CD4-positive, CD25-positive, alpha-beta regulatory T cell (primary cell): ENCODE measurements around the gene CCDC68. TPM values are rescaled to one million over a fixed set of nuclear protein-coding genes. Genes with fewer than 3 reads are reported as not detected.

ENCODE experiments used
- ATAC-seq, 2 donors: fragments of 150-1000 bp; cut with Tn5 transposase; one replicate each; pipeline ENCODE4 v1.10.0; 2021; ENCODE audit warnings: low read depth in 2 of 2, moderate number of reproducible peaks in 2 of 2, moderate library complexity in 1 of 2
- DNase-seq, 3 donors: peaks; one replicate each; pipeline versions ENCODE4 v3.0.0 to v3.0.0-alpha.2; 2012 to 2022; ENCODE audit warnings: mixed read lengths in 1 of 3
- H3K27ac ChIP-seq: one replicate; pipeline ENCODE4 v1.7.0; 2013; ENCODE audit warnings: mild to moderate bottlenecking, low read length; ENCODE audit not compliant: insufficient read depth, poor library complexity, severe bottlenecking
- H3K27me3 ChIP-seq: one replicate; pipeline ENCODE4 v1.7.0; 2013; ENCODE audit warnings: low read length; ENCODE audit not compliant: control insufficient read depth, insufficient read depth
- H3K36me3 ChIP-seq: one replicate; pipeline ENCODE4 v1.7.0; 2013; ENCODE audit warnings: mild to moderate bottlenecking, low read length, moderate library complexity; ENCODE audit not compliant: control insufficient read depth, insufficient read depth
- H3K4me1 ChIP-seq: 2 replicates; pipeline ENCODE4 v1.7.0; 2013; ENCODE audit warnings: mild to moderate bottlenecking, low read length; ENCODE audit not compliant: insufficient read depth, control insufficient read depth, poor library complexity, severe bottlenecking
- H3K4me3 ChIP-seq: one replicate; pipeline ENCODE4 v1.7.0; 2013; ENCODE audit warnings: low read depth, mild to moderate bottlenecking, low read length, moderate library complexity
- H3K9me3 ChIP-seq, 2 experiments: 1 replicate in 1 of 2; 2 replicates in 1 of 2; pipeline ENCODE4 v1.7.0; 2013; ENCODE audit warnings: low read length in 2 of 2, mild to moderate bottlenecking in 1 of 2, moderate library complexity in 1 of 2; ENCODE audit not compliant: control insufficient read depth in 2 of 2
- H3K27ac Mint-ChIP-seq, 3 donors: one replicate each; pipeline ENCODE4 v1.8.0; 2020 to 2022; ENCODE audit warnings: mild to moderate bottlenecking in 3 of 3, mixed read lengths in 3 of 3, moderate library complexity in 2 of 3
- H3K27me3 Mint-ChIP-seq: one replicate; pipeline ENCODE4 v1.8.0; 2022; ENCODE audit warnings: mild to moderate bottlenecking, mixed read lengths
- H3K36me3 Mint-ChIP-seq: one replicate; pipeline ENCODE4 v1.8.0; 2020; ENCODE audit warnings: mixed read lengths
- H3K4me1 Mint-ChIP-seq, 4 donors: one replicate each; pipeline ENCODE4 v1.8.0; 2020 to 2022; ENCODE audit warnings: mixed read lengths in 4 of 4, mild to moderate bottlenecking in 1 of 4
- H3K4me3 Mint-ChIP-seq, 4 donors: one replicate each; pipeline ENCODE4 v1.8.0; 2020 to 2022; ENCODE audit warnings: mild to moderate bottlenecking in 4 of 4, mixed read lengths in 4 of 4, moderate library complexity in 3 of 4
- H3K9me3 Mint-ChIP-seq, 7 donors: one replicate each; pipeline ENCODE4 v1.8.0; 2020 to 2022; ENCODE audit warnings: mixed read lengths in 7 of 7, mild to moderate bottlenecking in 3 of 7, moderate library complexity in 2 of 7
- polyA plus RNA-seq, 4 donors: library from polyadenylated mRNA; unstranded; fragments of 300-500 nt; fragmentation: Illumina TruSeq; gene quantifications; one replicate each; pipeline ENCODE4 v1.2.3, GENCODE V29; 2021
- total RNA-seq: library from RNA; stranded (reverse); gene quantifications from one replicate; pipeline ENCODE4 v1.2.3, GENCODE V29; 2022

CCDC68 gene, protein sequence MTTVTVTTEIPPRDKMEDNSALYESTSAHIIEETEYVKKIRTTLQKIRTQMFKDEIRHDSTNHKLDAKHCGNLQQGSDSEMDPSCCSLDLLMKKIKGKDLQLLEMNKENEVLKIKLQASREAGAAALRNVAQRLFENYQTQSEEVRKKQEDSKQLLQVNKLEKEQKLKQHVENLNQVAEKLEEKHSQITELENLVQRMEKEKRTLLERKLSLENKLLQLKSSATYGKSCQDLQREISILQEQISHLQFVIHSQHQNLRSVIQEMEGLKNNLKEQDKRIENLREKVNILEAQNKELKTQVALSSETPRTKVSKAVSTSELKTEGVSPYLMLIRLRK
- not detected for total RNA-seq
- not detected for polyA plus RNA-seq

DNA sequence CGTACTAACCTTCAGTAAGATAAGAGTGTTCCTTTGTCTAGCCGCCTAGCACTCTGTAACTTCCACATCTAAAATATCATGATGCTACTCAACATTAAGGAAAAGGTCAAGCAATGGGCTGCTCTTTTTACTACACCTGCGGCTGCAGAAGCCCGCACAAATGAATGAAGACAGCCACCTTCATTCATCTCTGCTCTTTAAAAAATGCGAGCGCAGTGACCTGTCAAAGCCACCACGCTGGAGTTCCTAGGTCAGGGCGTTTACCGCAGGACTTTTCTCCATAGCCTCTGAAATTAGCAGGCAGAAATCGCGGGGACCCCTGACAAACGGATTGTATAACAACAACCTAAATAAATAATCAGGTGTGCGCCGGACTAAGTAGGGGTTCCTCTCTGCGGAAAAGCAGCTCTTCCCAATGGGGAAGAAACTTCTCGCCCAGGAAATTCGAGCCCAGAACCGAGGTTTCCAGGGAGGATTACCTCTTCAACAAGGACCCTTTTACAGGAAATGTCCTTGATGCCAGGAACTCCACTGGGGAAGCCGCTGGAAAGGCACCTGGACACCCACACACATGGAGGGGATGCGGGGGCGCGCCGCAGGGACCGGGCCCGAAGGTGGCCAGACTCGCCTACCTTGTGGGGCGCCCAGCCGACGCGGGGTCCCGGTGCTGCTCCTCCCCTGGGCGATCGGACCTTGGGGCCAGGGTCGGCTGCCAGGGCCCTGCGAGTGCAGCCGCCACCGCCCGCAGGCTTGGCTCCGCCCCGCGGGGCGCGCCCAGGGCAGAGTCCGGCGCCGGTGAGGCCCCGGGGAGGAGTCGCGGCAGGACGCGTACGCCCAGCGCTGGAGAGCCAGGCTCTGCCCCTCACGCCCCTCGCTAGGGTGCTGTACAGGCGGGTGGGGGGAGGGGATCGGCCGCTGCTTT lies at the start of gene CCDC68:
TSS of gene CCDC68 (minus strand) at position 758 of the 922 bp plus-strand sequence. CDS start 16,670 bp downstream, outside the sequence.
- Histone ChIP-seq H3K27me3 (peaks cover 2% of the 10 kb centered on the region), H3K27ac (no peak within 1 kb of the TSS), H3K9me3 (no peaks in the 10 kb centered on the region), H3K36me3 (no peaks in the 10 kb centered on the region), H3K4me3 (no peak within 1 kb of the TSS), H3K4me1 (no peaks in the 10 kb centered on the region)
- DNase-seq (no peak), ATAC-seq (no peak)
- peaks cover 12% of the 10 kb centered on the region for H3K27me3 Mint-ChIP-seq
- H3K36me3 Mint-ChIP-seq: no peaks in the 10 kb centered on the region
- H3K27ac Mint-ChIP-seq: no peak within 1 kb of the TSS
- H3K4me1 Mint-ChIP-seq: no peaks in the 10 kb centered on the region
- H3K4me3 Mint-ChIP-seq: peak within 1 kb of the TSS in 1 of 4 donors; percentile 16
- H3K9me3 Mint-ChIP-seq: peaks cover 0 to 4% (median 0%) of the 10 kb centered on the region in 7 donors

DNA sequence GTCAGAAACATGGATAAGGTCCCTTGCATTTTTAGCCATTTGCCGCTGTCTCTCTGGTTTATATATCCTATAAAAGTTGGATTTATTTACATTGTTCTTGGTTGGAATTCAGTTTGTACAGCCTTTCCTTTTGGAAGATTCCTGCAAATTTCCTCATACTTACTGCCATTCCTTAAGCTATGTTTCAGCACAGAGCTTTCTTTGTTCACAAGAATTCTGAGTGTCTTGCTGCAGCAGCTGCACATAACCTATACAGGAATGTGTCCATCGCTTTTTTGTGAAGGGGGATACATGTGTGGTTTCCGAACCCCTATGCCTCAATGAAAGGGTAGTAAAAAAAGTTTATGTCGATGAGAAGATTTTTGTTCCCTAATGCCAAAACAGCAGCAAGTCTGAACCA lies 48.3 kb upstream of the CCDC68 start:
- H3K4me1 Mint-ChIP-seq: no peaks in the 10 kb centered on the region
- no peak for ATAC-seq
- H3K27ac ChIP-seq: no peak overlapping the region
- H3K4me3 ChIP-seq: no peak overlapping the region
- no peak overlapping the region for H3K27ac Mint-ChIP-seq
- DNase-seq: no peak
- no peaks in the 10 kb centered on the region for H3K36me3 Mint-ChIP-seq
- H3K27me3 ChIP-seq: no peaks in the 10 kb centered on the region
- H3K9me3 Mint-ChIP-seq: peaks cover 0 to 3% (median 0%) of the 10 kb centered on the region in 7 donors
- H3K4me1 ChIP-seq: no peaks in the 10 kb centered on the region
- no peaks in the 10 kb centered on the region for H3K36me3 ChIP-seq
- H3K4me3 Mint-ChIP-seq: no peak overlapping the region
- H3K9me3 ChIP-seq: no peaks in the 10 kb centered on the region
- H3K27me3 Mint-ChIP-seq: no peaks in the 10 kb centered on the region

DNA sequence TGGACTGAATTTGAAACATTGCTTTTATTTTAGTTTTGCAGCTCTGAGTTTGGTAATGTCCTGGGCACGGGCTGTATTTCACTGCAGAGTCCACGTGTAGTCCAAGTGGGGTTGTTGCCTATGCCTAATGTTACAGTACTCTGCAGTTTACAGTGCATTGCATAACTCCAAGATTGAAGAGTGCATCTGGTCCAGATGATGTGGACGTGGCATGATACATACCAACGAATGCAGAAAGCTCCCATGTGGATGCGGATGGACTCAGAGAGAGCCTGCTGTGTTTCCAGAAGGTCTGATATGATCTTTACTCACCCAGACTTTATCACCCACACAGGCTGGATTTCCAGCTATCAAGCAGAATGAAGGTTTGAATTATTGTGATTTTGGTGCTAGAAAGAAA lies 44.4 kb upstream of the CCDC68 start:
- H3K4me3 Mint-ChIP-seq: no peak overlapping the region
- H3K27me3 Mint-ChIP-seq: no peaks in the 10 kb centered on the region
- ATAC-seq: no peak

DNA sequence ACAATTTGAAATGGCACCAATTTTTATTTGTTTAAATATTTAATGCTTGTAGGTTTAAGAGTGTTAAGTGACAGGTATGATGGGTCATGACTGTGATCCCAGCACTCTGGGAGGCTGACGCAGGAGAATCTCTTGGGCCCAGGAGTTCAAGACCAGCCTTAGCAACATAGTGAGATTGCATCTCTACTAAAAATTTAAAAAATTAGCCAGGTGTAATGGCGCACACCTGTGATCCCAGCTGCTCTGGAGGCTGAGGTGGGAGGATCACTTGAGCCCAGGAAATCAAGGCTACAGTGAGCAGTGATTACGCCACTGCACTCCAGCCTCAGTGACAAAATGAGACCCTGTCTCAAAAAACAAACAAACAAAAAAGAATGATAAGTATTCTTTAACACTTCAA lies 43.0 kb upstream of the CCDC68 start:
- Mint-ChIP-seq H3K9me3 (peaks cover 0 to 1% (median 0%) of the 10 kb centered on the region in 7 donors), H3K4me3 (no peak overlapping the region), H3K4me1 (no peaks in the 10 kb centered on the region), H3K27me3 (no peaks in the 10 kb centered on the region), H3K36me3 (no peaks in the 10 kb centered on the region), H3K27ac (no peak overlapping the region)
- H3K27me3 ChIP-seq: no peaks in the 10 kb centered on the region
- H3K4me3 ChIP-seq: no peak overlapping the region
- no peak overlapping the region for H3K27ac ChIP-seq
- H3K4me1 ChIP-seq: no peaks in the 10 kb centered on the region
- ATAC-seq: no peak
- H3K36me3 ChIP-seq: no peaks in the 10 kb centered on the region
- DNase-seq: no peak
- no peaks in the 10 kb centered on the region for H3K9me3 ChIP-seq

More for the DNA sequence above, 44.4 kb upstream of the CCDC68 start:
- Mint-ChIP-seq H3K36me3 (no peaks in the 10 kb centered on the region), H3K27ac (no peak overlapping the region), H3K9me3 (peaks cover 0 to 1% (median 0%) of the 10 kb centered on the region in 7 donors), H3K4me1 (no peaks in the 10 kb centered on the region)
- DNase-seq: no peak
- Histone ChIP-seq H3K4me3 (no peak overlapping the region), H3K36me3 (no peaks in the 10 kb centered on the region), H3K27ac (no peak overlapping the region), H3K9me3 (no peaks in the 10 kb centered on the region), H3K27me3 (no peaks in the 10 kb centered on the region), H3K4me1 (no peaks in the 10 kb centered on the region)

DNA sequence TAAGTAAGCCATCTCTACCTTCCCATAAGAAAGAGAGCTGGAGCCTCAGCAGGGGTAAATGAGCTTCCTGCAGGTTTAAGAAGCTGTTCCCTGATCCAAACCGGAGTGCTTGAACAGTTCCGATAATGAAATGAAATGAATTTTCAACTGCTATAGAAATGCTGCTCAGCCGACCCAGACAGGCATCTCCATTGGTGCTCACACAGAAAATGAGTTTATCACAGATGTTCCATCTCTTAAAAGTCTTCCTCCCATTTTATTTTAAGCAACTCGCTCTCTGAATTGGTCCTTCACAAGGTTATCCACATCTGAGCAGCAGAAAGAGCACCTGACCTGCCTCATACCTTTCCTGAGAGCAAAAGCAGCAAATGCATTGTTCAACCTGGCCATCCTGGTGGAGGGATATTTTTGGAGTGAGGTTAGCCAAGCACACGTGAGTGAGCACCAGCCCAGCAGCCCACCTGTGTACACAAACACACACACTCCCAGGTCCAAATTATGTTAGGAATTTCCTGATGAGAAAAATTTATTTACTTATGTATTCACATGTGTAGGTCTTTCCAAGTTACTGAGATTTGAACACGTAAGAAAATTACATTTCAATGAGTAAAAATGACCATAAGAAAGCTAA lies 42.2 kb upstream of the CCDC68 start:
- Histone ChIP-seq H3K27ac (no peak overlapping the region), H3K27me3 (no peaks in the 10 kb centered on the region), H3K4me3 (no peak overlapping the region), H3K9me3 (no peaks in the 10 kb centered on the region), H3K36me3 (no peaks in the 10 kb centered on the region), H3K4me1 (no peaks in the 10 kb centered on the region)
- Mint-ChIP-seq H3K27ac (no peak overlapping the region), H3K9me3 (peaks cover 0 to 1% (median 0%) of the 10 kb centered on the region in 7 donors), H3K36me3 (no peaks in the 10 kb centered on the region), H3K4me1 (no peaks in the 10 kb centered on the region), H3K27me3 (peaks cover under 1% of the 10 kb centered on the region), H3K4me3 (no peak overlapping the region)
- ATAC-seq (no peak), DNase-seq (no peak)

DNA sequence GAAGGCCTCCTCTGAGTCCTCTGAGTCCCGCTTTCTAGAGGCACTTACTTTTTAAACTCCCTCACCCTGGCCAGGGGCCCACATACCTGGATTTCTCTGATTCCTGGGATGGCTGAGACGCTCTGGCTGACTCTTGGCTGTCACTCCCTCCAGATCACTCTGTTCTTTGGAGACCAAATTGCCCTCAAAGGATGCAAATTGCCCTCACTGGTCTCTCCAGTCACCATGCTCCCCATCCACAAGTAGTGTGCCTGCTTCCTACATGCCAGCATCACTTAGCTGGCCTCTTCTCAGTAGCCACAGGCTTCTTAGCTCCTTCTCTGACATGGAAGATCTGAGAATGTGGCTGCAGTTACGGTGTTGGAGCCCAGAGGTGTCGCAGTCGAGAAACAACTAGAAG lies 41.3 kb upstream of the CCDC68 start:
- H3K27me3 Mint-ChIP-seq: peaks cover 4% of the 10 kb centered on the region
- DNase-seq: no peak
- no peak overlapping the region for H3K4me3 ChIP-seq
- no peak overlapping the region for H3K4me3 Mint-ChIP-seq
- H3K36me3 Mint-ChIP-seq: no peaks in the 10 kb centered on the region
- ATAC-seq: no peak
- no peaks in the 10 kb centered on the region for H3K4me1 Mint-ChIP-seq
- H3K36me3 ChIP-seq: no peaks in the 10 kb centered on the region
- no peaks in the 10 kb centered on the region for H3K4me1 ChIP-seq
- no peak overlapping the region for H3K27ac ChIP-seq
- H3K27me3 ChIP-seq: no peaks in the 10 kb centered on the region
- H3K9me3 Mint-ChIP-seq: peaks cover 0 to 3% (median 0%) of the 10 kb centered on the region in 7 donors
- H3K9me3 ChIP-seq: no peaks in the 10 kb centered on the region
- H3K27ac Mint-ChIP-seq: no peak overlapping the region

DNA sequence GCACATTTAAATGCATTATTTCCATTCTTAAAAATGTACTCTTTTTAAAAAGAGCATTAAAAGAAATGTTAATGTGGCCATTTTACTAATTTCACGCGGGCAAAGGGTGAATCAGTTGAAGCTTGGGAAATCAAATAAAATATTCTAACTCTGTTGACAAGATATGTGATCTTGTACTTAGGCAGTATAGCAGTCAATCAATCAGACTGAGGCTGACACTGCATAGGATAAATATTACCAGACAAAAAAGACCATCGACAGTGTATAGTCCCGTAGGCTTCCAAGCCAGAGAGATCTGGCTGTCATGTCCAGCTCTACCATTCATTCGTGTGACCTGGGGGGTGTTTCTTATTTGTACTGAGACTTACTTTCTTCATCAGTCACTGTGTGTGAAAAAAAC lies 39.8 kb upstream of the CCDC68 start:
- Histone ChIP-seq H3K4me3 (no peak overlapping the region), H3K4me1 (no peaks in the 10 kb centered on the region), H3K36me3 (no peaks in the 10 kb centered on the region), H3K27me3 (no peaks in the 10 kb centered on the region), H3K9me3 (no peaks in the 10 kb centered on the region), H3K27ac (no peak overlapping the region)
- Mint-ChIP-seq H3K27ac (no peak overlapping the region), H3K4me1 (no peaks in the 10 kb centered on the region), H3K36me3 (no peaks in the 10 kb centered on the region), H3K9me3 (peaks cover 0 to 7% (median 2%) of the 10 kb centered on the region in 7 donors), H3K4me3 (no peak overlapping the region), H3K27me3 (peaks cover 4% of the 10 kb centered on the region)
- DNase-seq: no peak
- ATAC-seq: no peak
